Measurements from ENCODE around the gene FUS. TPM values are rescaled to one million over a fixed set of nuclear protein-coding genes. Genes with fewer than 3 reads are reported as not detected.

Gene FUS
- polyA plus RNA-seq, 1 donor: 398 TPM

Other genes starting within 250 kb of the FUS start
- gene ORAI3, start 231.1 kb upstream of the FUS start, polyA plus RNA-seq (ENCODE audit: insufficient read length): 9.8 TPM
- gene SETD1A, start 222.4 kb upstream of the FUS start, polyA plus RNA-seq (ENCODE audit: insufficient read length): 15.1 TPM
- 12.6 TPM for gene HSD3B7, start 194.9 kb upstream of the FUS start, polyA plus RNA-seq (ENCODE audit: insufficient read length)
- 1.2 TPM for gene STX1B, start 169.5 kb upstream of the FUS start, polyA plus RNA-seq (ENCODE audit: insufficient read length)
- gene STX4, start 146.6 kb upstream of the FUS start, polyA plus RNA-seq (ENCODE audit: insufficient read length): 48.7 TPM
- 11.2 TPM for gene ZNF668, start 105.9 kb upstream of the FUS start, polyA plus RNA-seq (ENCODE audit: insufficient read length)
- 12.6 TPM for gene ZNF646, start 105.7 kb upstream of the FUS start, polyA plus RNA-seq (ENCODE audit: insufficient read length)
- 5.8 TPM for gene PRSS53, start 91.2 kb upstream of the FUS start, polyA plus RNA-seq (ENCODE audit: insufficient read length)
- gene VKORC1, start 85.3 kb upstream of the FUS start, polyA plus RNA-seq (ENCODE audit: insufficient read length): 59.1 TPM
- 33.9 TPM for gene BCKDK, start 71.8 kb upstream of the FUS start, polyA plus RNA-seq (ENCODE audit: insufficient read length)
- gene KAT8, start 62.5 kb upstream of the FUS start, polyA plus RNA-seq (ENCODE audit: insufficient read length): 57.4 TPM
- 0.48 TPM for gene PRSS8, start 44.4 kb upstream of the FUS start, polyA plus RNA-seq (ENCODE audit: insufficient read length)
- gene PRSS36, start 30.1 kb upstream of the FUS start, polyA plus RNA-seq (ENCODE audit: insufficient read length): 2.0 TPM
- 9.1 TPM for gene PYCARD, start 22.6 kb downstream of the FUS start, polyA plus RNA-seq (ENCODE audit: insufficient read length)
- 98.3 TPM for gene TRIM72, start 34.0 kb downstream of the FUS start, polyA plus RNA-seq (ENCODE audit: insufficient read length)
- 2.3 TPM for gene PYDC1, start 37.0 kb downstream of the FUS start, polyA plus RNA-seq (ENCODE audit: insufficient read length)
- 4.7 TPM for gene ITGAM, start 79.8 kb downstream of the FUS start, polyA plus RNA-seq (ENCODE audit: insufficient read length)
- gene ITGAX, start 175.0 kb downstream of the FUS start, polyA plus RNA-seq (ENCODE audit: insufficient read length): 2.9 TPM
- gene ITGAD, start 213.2 kb downstream of the FUS start, polyA plus RNA-seq (ENCODE audit: insufficient read length): 0.45 TPM
- 360 TPM for gene COX6A2, start 248.2 kb downstream of the FUS start, polyA plus RNA-seq (ENCODE audit: insufficient read length)